ENCODE measurements around the gene YPEL4.

The YPEL4 gene

DNA sequence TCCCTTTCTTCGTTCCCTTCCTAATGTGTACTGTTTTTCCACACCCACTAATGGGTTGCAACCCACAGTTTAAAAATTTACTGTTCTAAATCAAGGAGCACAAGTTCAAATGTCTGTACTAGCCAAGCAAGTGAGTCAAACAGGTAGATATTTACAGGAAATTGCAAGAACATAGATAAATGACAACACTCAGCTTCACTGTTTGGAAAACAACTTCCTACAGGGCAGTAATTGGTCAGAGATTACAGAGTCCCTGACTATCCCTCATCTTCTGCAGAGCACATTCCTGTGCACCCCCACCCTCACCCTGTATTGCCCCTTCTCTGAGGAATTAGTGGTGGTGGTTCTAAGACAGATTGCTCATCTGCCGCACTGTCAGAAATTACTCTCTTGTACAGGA, 50.3 kb downstream of the YPEL4 start:
- TF ChIP-seq TAF1 (IDR thresholded peaks at IDR 0.05; ENCODE audit: borderline replicate concordance, low read depth, low read length) (no peak), POLR2A (IDR thresholded peaks at IDR 0.05; ENCODE audit: low read depth, low read length) (no peak), POLR2AphosphoS5 (IDR thresholded peaks at IDR 0.05; ENCODE audit: low read depth, low read length) (no peak)
- FAIRE-seq (no peak), DNase-seq (ENCODE audit: insufficient read length) (no peak)

DNA sequence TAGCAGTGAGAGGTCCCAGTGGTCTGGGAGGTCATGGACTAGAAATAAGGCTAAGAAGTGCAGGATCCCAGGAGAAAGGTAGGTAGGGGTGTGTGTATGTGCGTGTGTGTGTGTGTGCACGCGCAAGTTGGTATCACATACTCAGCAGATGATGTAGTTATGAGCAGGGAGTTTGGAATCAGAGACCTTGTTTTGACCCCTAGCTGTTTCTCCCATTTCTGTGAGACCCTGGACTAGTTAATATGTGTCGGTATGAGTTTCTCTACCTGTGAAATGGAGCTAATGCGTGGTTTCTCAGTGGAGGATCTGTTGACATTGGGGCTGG, 50.9 kb downstream of the YPEL4 start:
- FAIRE-seq (no peak), DNase-seq (ENCODE audit: insufficient read length) (no peak)
- TF ChIP-seq POLR2A (IDR thresholded peaks at IDR 0.05; ENCODE audit: low read depth, low read length) (no peak), TAF1 (IDR thresholded peaks at IDR 0.05; ENCODE audit: borderline replicate concordance, low read depth, low read length) (no peak), POLR2AphosphoS5 (IDR thresholded peaks at IDR 0.05; ENCODE audit: low read depth, low read length) (no peak)

DNA sequence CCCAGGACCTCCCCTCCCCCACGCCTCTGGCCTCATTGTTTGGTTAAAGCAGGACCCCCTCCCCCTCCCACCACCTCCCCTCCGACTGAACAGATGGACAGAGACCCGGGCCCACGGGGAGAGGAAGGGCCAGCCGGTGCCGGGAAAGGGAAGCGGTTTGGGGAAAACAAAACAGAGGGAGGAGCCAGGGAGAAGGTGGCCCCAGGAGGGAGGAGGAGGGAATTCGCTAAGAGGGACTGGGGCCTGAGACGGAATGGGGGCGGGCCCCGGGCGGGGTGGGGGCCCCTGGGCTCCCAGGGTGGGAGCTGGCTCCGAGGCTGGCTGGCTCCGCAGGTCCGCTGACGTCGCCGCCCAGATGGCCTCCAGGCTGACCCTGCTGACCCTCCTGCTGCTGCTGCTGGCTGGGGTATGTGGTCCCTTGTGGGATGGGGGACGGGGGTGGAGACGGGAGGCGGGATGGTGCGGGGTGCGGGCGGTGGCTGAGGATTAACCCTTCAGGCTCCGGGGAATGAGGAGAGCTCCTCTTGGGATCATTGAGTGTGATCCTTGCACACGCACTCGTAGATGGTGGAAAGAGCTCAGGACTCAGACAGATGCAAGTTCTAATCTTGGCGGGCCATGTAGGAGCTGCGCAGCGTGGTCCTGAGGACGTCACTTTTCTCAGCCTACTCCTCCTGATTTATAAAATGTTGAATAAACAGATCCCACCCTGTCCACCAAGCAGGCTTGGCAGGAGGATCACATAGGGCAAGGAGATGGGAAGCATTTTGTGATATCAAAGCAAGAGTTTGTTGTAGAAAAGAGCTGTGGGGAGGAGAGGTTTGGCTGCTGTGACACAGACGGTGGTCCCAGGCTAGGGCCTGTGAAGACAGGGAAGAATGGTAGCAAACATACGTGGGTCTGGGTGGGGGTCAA, 51.5 kb downstream of the YPEL4 start:
- FAIRE-seq (no peak), DNase-seq (ENCODE audit: insufficient read length) (no peak)
- TF ChIP-seq TAF1 (IDR thresholded peaks at IDR 0.05; ENCODE audit: borderline replicate concordance, low read depth, low read length) (no peak), POLR2AphosphoS5 (IDR thresholded peaks at IDR 0.05; ENCODE audit: low read depth, low read length) (no peak), POLR2A (IDR thresholded peaks at IDR 0.05; ENCODE audit: low read depth, low read length) (no peak)

DNA sequence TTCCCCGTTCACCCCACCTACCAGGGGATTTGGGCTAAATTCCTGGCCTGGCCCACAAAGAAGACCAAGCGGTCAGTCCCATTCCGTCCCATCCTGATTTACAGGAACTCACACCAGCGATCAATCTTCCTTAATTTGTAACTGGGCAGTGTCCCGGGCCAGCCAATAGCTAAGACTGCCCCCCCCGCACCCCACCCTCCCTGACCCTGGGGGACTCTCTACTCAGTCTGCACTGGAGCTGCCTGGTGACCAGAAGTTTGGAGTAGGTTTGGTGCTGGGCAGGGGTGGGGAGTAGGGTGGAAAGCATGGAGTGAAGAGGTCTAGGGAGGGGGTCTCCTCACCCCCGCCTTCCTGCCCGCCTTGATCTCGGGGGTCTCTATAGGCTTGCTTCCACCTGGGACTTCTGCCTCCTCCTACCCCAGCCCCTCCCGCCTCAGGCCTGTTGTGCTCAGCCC, 52.2 kb downstream of the YPEL4 start, which contains the start of gene SERPING1:
Gene SERPING1, plus strand, starts transcription at position 225 of the 455 bp plus-strand sequence. CDS start 586 bp downstream, outside the sequence.
- FAIRE-seq (no peak), DNase-seq (ENCODE audit: insufficient read length) (no peak)
- TF ChIP-seq POLR2A (IDR thresholded peaks at IDR 0.05; ENCODE audit: low read depth, low read length) = no peak
- no peak for TF ChIP-seq TAF1 (IDR thresholded peaks at IDR 0.05; ENCODE audit: borderline replicate concordance, low read depth, low read length)
- TF ChIP-seq POLR2AphosphoS5 (IDR thresholded peaks at IDR 0.05; ENCODE audit: low read depth, low read length) = no peak

DNA sequence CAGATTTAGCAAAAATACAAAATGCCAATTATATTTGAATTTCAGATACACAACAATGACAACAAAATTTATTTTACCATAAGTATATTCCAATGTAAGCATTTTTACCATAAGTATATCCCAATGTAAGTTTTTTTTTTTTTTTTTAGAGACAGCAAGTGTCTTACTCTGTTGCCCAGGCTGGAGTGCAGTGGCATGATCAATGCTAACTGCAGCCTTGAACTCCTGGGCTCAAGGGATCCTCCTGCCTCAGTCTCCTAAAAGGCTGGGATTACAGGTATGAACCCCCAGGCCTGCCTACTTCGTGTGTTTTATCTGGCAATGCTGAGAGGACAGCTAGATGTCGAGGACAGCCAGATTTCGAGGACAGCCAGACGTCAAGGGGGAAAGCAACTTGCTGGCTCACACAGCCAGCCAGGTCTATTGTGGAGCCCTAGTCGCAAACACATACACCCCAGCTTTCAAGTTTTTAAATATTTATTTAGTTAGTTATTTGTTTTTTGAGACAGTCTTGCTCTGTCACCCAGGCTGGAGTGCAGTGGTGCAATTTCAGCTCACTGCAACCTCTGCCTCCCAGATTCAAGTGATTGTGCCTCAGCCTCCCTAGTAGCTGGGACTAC, 53.3 kb downstream of the YPEL4 start:
- FAIRE-seq (no peak), DNase-seq (ENCODE audit: insufficient read length) (no peak)
- TF ChIP-seq TAF1 (IDR thresholded peaks at IDR 0.05; ENCODE audit: borderline replicate concordance, low read depth, low read length) = no peak
- TF ChIP-seq POLR2AphosphoS5 (IDR thresholded peaks at IDR 0.05; ENCODE audit: low read depth, low read length) = no peak
- no peak for TF ChIP-seq POLR2A (IDR thresholded peaks at IDR 0.05; ENCODE audit: low read depth, low read length)

Measured in GM12892 (cell line).